Stomach (tissue), 9 donors: Measurements from ENCODE around the gene SLC36A2. TPM values are rescaled to one million over a fixed set of nuclear protein-coding genes. Genes with fewer than 3 reads are reported as not detected.

Source experiments
- DNase-seq, 2 donors: peaks; one replicate each; pipeline versions ENCODE4 v3.0.0 to v3.0.0-alpha.2; 2013 to 2019
- H3K27ac ChIP-seq, 5 donors: fragments of 200-600 bp in 4 of 5; sonication (generic) in 4 of 5; one replicate each; pipeline ENCODE4 v1.5.1; 2013 to 2019; ENCODE audit warnings: mild to moderate bottlenecking in 1 of 5, moderate library complexity in 1 of 5
- H3K27me3 ChIP-seq, 3 donors: fragments of 200-600 bp; sonication (generic); one replicate each; pipeline ENCODE4 v1.5.1; 2017 to 2019; ENCODE audit warnings: mixed run types in 1 of 3
- H3K36me3 ChIP-seq, 4 donors: fragments of 200-600 bp; sonication (generic); 1 replicate in 3 of 4; 2 replicates in 1 of 4; pipeline ENCODE4 v1.5.1; 2016 to 2019
- H3K4me1 ChIP-seq, 4 donors: fragments of 200-600 bp; sonication (generic); one replicate each; pipeline ENCODE4 v1.5.1; 2016 to 2019
- H3K4me3 ChIP-seq, 4 donors: fragments of 200-600 bp; sonication (generic) in 3 of 4; one replicate each; pipeline ENCODE4 v1.5.1; 2016 to 2019; ENCODE audit warnings: mild to moderate bottlenecking in 1 of 4
- H3K9me3 ChIP-seq, 4 donors: fragments of 200-600 bp; sonication (generic); one replicate each; pipeline ENCODE4 v1.5.1; 2016 to 2019
- CTCF ChIP-seq, 7 experiments: fragments of 450-650 bp in 4 of 7; fragments of 200-600 bp in 3 of 7; sonication (generic) in 3 of 7; IDR thresholded peaks; one replicate each; pipeline ENCODE4 v1.5.1; 2016 to 2019; ENCODE audit warnings: antibody characterized with exemption in 7 of 7, control low read depth in 2 of 7, mild to moderate bottlenecking in 1 of 7
- EP300 ChIP-seq: sonication (generic); formaldehyde crosslinking; IDR thresholded peaks from one replicate; pipeline ENCODE4 v1.6.1; 2017; ENCODE audit warnings: antibody characterized with exemption
- POLR2A ChIP-seq, 4 donors: fragments of 450-650 bp; IDR thresholded peaks; one replicate each; pipeline ENCODE4 v1.6.1; 2016; ENCODE audit warnings: antibody characterized with exemption in 4 of 4, control low read depth in 2 of 4, mild to moderate bottlenecking in 1 of 4, moderate library complexity in 1 of 4
- POLR2AphosphoS5 ChIP-seq, 3 donors: sonication (generic); formaldehyde crosslinking; IDR thresholded peaks; one replicate each; pipeline ENCODE4 v1.6.1; 2016; ENCODE audit warnings: antibody characterized with exemption in 3 of 3
- WGBS, 5 donors: extraction: QIAGEN DNeasy Blood & Tissue Kit in 3 of 5; methylation state at CpG; one replicate each; pipeline versions ENCODE4 v1.1.5 to v1.1.7; 2013 to 2018; 5-methylcytosine and 5-hydroxymethylcytosine counted together
- intact Hi-C: fragments of 100-400 bp; cut with DNase I; formaldehyde crosslinking; loops from one replicate; pipeline ENCODE4 v1.15.1; 2023; ENCODE audit warnings: low total_unique reads
- polyA plus RNA-seq, 3 donors: library from polyadenylated mRNA; stranded (reverse); fragments of 200-250 nt; gene quantifications; one replicate each; pipeline ENCODE4 v1.2.3, GENCODE V29; 2013
- total RNA-seq, 5 donors: library from RNA; depleted of rRNA; stranded (reverse); fragments of >200 nt; gene quantifications; one replicate each; pipeline versions ENCODE4 v1.1.0 to v1.2.3, GENCODE V29; 2014 to 2016
- donor health status: healthy with polysubstance abuse.
- donor health status: Bipolar disorder and iron deficiency.
- donor health status: healthy.

Gene SLC36A2
- total and polyA plus RNA-seq, 8 donors, result not detected

- DNase-seq, result no peak
- Histone ChIP-seq H3K27me3 (no peaks in the 10 kb centered on the region), H3K27ac (no peak overlapping the region), H3K4me1 (no peaks in the 10 kb centered on the region), H3K9me3 (peaks cover 0 to 12% (median 7%) of the 10 kb centered on the region in 4 donors), H3K36me3 (no peaks in the 10 kb centered on the region), H3K4me3 (no peak overlapping the region)
- intact Hi-C loops, result no loop called here
- 80 to 89% (median 85%) methylated on average over 3 of the region's 3 CpGs for WGBS, 5 donors
- TF ChIP-seq EP300 (no peak), POLR2A (IDR thresholded peaks at IDR 0.05) (no peak), CTCF (IDR thresholded peaks at IDR 0.05) (no peak), POLR2AphosphoS5 (IDR thresholded peaks at IDR 0.05) (no peak)
Measured at GRCh38 chr5:151357097-151357496, 9.7 kb upstream of the SLC36A2 start.

GRCh38 chr5:151351671-151352070 lies 4.3 kb upstream of the SLC36A2 start:
- no peak for DNase-seq
- Histone ChIP-seq H3K27ac (no peak overlapping the region), H3K9me3 (no peaks in the 10 kb centered on the region), H3K4me1 (no peaks in the 10 kb centered on the region), H3K4me3 (no peak overlapping the region), H3K27me3 (peaks cover 0 to 16% (median 6%) of the 10 kb centered on the region in 3 donors), H3K36me3 (no peaks in the 10 kb centered on the region)
- TF ChIP-seq CTCF (IDR thresholded peaks at IDR 0.05) (no peak), POLR2AphosphoS5 (IDR thresholded peaks at IDR 0.05) (no peak), POLR2A (IDR thresholded peaks at IDR 0.05) (no peak), EP300 (no peak)
- intact Hi-C loops, result no loop called here
- 88 to 93% (median 90%) methylated on average over 1 of the region's 1 CpG for WGBS, 5 donors

- 33 to 40% (median 35%) methylated on average over 6 of the region's 6 CpGs for WGBS, 5 donors
- Histone ChIP-seq H3K9me3 (no peaks in the 10 kb centered on the region), H3K4me1 (no peaks in the 10 kb centered on the region), H3K4me3 (no peak overlapping the region), H3K27ac (no peak overlapping the region), H3K27me3 (peaks cover 0 to 28% (median 15%) of the 10 kb centered on the region in 3 donors), H3K36me3 (no peaks in the 10 kb centered on the region)
- TF ChIP-seq CTCF (IDR thresholded peaks at IDR 0.05), result no peak
- TF ChIP-seq POLR2A (IDR thresholded peaks at IDR 0.05), result no peak
- TF ChIP-seq POLR2AphosphoS5 (IDR thresholded peaks at IDR 0.05), result no peak
- no peak for TF ChIP-seq EP300
- DNase-seq, result no peak
- intact Hi-C loops, result no loop called here
Measured at GRCh38 chr5:151348789-151349188, 1.4 kb upstream of the SLC36A2 start.

GRCh38 chr5:151345808-151346478 lies 1.4 kb downstream of the SLC36A2 start:
- Histone ChIP-seq H3K4me1 (no peaks in the 10 kb centered on the region), H3K9me3 (no peaks in the 10 kb centered on the region), H3K27ac (no peak overlapping the region), H3K27me3 (peaks cover 0 to 48% (median 15%) of the 10 kb centered on the region in 3 donors), H3K4me3 (no peak overlapping the region), H3K36me3 (no peaks in the 10 kb centered on the region)
- no peak for DNase-seq
- 45 to 56% (median 48%) methylated on average over 8 of the region's 8 CpGs for WGBS, 5 donors
- TF ChIP-seq POLR2A (IDR thresholded peaks at IDR 0.05), result no peak
- no peak for TF ChIP-seq CTCF (IDR thresholded peaks at IDR 0.05)
- no peak for TF ChIP-seq EP300
- TF ChIP-seq POLR2AphosphoS5 (IDR thresholded peaks at IDR 0.05), result no peak
- intact Hi-C loops, result no loop called here
